Astrocyte of the spinal cord (primary cell): ENCODE measurements around the gene RNF41.
"Not testable (repeated sequence)": the region's sequence is repeated elsewhere in the genome, so short reads cannot be mapped to it uniquely, and the experiment has no call there.

Experiments
- DNase-seq: peaks from one replicate; pipeline ENCODE4 v3.0.0; 2011; ENCODE audit warnings: low read depth, low spot score
- H3K4me3 ChIP-seq: 2 replicates; pipeline ENCODE4 v1.5.1; 2011; ENCODE audit warnings: low read depth, mild to moderate bottlenecking, low read length, moderate library complexity
- in situ Hi-C: cut with HindIII; loops from 2 replicates; pipeline ENCODE4 v1.10.0; 2017; ENCODE audit warnings: low sequenced_read_pairs
- TF ChIP-seq, protein P1 (sequence below): IDR thresholded peaks from 2 replicates; pipeline ENCODE4 v1.5.1; 2012; ENCODE audit warnings: low read depth, mild to moderate bottlenecking, low read length, inconsistent platforms

RNF41 gene

DNA sequence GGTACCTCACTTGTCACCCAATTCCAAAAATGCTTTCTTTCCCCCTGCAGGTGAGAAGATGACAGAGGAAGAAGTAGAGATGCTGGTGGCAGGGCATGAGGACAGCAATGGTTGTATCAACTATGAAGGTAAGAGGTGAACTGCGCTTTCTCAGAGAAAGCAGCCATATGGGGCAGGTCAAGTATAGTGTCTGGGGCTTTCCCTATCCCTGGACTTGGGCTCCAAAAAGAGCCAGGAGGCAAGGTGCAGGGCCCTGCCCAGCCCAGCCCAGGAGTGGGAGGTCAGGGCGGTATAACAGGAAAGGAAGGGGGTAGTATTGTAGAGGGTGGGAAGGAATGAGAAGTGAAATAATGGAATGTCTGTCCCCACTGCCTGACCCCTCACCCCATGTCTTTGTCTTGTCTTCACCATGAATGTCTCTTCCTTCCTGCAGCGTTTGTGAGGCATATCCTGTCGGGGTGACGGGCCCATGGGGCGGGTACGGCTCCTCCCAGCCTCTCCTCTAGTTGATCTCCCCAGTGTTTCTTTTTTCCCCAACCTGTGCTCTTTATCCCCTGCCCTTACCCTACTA lies 61.4 kb downstream of the RNF41 start:
- peak overlapping the region; percentile 83 for H3K4me3 ChIP-seq
- no peak for DNase-seq
- in situ Hi-C loops = no loop called here
- TF ChIP-seq, protein P1, sequence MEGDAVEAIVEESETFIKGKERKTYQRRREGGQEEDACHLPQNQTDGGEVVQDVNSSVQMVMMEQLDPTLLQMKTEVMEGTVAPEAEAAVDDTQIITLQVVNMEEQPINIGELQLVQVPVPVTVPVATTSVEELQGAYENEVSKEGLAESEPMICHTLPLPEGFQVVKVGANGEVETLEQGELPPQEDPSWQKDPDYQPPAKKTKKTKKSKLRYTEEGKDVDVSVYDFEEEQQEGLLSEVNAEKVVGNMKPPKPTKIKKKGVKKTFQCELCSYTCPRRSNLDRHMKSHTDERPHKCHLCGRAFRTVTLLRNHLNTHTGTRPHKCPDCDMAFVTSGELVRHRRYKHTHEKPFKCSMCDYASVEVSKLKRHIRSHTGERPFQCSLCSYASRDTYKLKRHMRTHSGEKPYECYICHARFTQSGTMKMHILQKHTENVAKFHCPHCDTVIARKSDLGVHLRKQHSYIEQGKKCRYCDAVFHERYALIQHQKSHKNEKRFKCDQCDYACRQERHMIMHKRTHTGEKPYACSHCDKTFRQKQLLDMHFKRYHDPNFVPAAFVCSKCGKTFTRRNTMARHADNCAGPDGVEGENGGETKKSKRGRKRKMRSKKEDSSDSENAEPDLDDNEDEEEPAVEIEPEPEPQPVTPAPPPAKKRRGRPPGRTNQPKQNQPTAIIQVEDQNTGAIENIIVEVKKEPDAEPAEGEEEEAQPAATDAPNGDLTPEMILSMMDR = no peak

DNA sequence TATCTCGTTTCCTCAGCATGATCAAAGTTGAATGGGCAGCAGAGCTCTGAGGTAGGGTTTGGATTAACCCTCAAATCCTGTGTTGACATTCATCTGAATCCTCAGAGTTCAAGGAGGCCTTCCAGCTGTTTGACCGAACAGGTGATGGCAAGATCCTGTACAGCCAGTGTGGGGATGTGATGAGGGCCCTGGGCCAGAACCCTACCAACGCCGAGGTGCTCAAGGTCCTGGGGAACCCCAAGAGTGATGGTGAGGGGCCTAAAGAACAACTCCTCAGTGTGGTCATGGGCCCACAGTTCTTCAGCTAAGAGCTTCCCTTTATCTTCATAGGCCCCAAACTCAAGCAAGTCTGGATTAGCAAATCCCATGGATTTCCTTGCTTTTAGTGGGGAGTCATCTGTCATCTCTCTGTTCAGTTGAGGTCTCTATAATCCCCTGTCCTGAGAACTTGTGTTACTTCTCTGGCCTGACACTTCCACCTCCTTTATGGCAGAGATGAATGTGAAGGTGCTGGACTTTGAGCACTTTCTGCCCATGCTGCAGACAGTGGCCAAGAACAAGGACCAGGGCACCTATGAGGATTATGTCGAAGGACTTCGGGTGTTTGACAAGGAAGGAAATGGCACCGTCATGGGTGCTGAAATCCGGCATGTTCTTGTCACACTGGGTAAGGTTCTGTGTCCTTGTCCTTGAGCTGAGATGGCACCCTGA lies 62.1 kb downstream of the RNF41 start:
- TF ChIP-seq, protein P1 = no peak
- no peak for DNase-seq
- in situ Hi-C loops = no loop called here
- peak overlapping the region; percentile 83 for H3K4me3 ChIP-seq

DNA sequence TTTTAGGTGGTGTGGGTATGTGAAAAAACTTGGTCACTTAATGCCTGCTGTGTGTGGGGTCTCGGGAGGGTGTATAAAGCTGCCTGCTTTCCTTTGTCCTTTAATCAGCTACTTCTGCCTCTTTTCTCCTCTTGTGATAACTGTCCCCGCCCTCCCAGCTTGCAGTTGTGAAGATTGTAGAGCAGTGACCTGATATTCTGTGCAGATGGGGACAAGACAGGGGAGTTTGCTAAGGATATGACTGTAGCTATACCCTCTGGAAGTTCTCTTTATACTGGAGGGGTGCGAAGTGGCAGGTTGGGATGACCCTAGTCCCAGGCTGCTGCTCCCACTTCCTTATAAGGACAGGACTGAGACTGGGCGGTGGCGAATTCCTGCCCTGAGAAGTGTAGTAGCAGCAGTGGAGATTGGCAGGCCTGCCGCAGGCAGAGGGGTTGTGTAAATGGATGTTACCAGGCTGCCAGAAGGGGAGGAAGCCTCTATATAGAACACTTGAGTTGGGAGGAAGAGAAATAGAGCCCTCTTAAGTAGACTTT lies 62.7 kb downstream of the RNF41 start:
- H3K4me3 ChIP-seq = peak overlapping the region; percentile 83
- TF ChIP-seq, protein P1 = no peak
- in situ Hi-C loops = no loop called here
- DNase-seq = peak; percentile 70

DNA sequence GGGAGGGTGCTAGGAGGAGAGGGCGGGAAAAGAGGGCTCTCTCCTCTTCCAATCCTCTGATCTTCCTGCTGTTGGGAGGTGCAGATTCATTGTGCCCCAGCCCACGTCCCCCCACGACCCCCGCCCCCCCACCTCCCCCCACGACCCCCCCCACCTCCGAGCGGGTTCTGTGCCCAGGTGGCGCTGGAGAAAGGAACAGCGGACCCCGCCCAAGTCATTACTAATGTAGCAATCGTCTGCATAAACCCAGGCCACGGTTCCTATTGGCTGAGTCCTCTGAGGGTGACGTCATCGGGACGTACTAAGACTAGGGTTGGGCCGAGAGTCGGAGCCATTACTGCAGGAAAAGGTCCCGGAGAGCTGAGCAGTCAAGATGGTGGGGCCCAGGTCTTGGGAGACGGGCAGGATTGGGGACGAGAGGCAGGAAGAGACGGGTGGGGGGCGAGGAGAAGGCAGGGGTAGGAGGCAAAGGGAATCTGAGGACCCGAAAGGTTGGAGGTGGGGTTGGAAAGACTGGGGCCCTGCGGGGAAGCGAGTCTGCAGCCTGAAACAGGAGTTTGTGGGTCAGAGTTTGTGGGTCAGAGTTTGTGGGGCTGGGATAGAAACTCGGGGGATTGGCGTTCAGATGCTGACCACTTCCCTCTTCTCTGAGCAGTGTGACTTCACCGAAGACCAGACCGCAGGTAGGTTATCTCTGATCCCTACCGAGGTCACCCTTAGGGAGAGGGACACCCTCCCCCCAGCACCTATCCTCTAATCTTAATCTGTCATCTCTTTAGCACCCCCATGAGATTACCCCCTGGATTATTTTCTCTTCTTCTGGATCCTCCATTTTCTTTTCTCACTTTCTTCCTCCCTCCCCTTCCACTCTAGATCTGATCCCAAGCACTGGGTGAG lies 63.4 kb downstream of the RNF41 start, which contains the start of gene MYL6:
TSS of gene MYL6 (plus strand) at position 331 of the 897 bp plus-strand sequence. CDS start at position 374, 43 bp downstream.
- peak within 1 kb of the TSS; percentile 83 for H3K4me3 ChIP-seq
- TF ChIP-seq, protein P1 = no peak
- peak; percentile 98 for DNase-seq
- in situ Hi-C loops = no loop called here

DNA sequence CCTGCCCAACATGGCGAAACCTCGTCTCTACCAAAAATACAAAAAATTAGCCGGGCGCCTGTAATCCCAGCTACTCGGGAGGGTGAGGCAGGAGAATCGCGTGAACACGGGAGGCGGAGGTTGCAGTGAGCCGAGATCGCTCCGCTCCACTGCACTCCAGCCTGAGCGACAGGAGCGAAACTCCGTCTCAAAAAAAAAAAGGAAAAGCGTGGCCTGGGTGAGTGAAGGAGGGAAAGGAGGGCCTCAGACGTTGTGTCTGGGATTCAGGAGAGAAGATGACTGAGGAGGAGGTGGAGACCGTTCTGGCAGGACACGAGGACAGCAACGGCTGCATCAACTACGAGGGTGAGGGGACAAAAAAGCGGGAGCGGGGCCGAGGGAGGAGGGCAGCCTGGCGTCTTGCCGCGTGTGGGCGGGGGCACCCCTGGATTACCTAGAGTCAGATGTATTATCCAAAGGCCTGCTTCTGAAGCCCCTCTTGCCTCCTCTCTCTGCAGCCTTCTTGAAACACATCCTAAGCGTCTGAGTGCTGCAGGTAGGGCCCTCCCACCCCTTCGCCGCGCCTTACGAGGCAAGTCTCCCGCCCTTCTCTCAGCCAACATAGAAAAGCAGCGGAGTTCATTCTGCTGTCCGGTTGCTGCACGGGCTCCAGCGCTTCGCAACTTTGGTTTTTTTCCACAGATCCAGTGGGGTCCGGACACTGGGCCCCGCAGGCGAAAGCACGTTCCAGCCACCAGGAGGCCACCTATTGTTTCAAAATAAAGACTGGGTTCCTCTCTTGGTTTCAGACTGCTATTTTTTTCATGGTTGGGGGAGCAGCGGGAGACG lies 64.3 kb downstream of the RNF41 start:
- in situ Hi-C loops = no loop called here
- TF ChIP-seq, protein P1 = peak; percentile 72
- peak; percentile 88 for DNase-seq
- H3K4me3 ChIP-seq = peak overlapping the region; percentile 83

DNA sequence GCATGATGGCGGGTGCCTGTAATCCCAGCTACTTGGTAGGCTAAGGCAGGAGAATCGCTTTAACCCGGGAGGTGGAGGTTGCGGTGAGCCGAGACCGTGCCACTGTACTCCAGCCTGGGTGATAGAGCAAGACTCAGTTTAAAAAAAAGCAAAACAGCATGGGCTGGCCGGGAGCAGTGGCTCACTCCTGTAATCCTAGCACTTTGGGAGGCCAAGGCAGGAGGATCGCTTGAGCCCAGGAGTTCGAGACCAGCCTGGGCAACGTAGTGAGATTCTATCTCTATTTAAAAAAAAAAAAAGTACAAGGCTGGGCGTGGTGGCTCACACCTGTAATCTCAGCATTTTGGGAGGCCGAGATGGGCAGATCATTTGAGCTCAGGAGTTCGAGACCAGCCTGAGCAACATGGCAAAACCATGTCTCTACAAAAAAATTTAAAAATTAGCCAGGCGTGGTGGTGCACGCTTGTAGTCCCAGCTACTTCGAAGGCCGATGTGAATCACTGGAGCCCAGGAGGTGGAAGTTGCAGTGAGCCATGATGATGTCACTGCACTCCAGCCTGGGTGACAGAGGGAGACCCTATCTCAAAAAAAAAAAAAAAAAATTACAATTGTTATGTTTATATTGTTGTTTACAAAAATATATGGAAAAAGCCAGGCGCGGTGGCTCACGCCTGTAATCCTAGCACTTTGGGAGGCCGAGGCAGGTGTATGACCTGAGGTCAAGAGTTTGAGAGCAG lies 65.1 kb downstream of the RNF41 start:
- DNase-seq, in situ Hi-C loops: not testable (repeated sequence)
- H3K4me3 ChIP-seq = peak overlapping the region; percentile 83
